RWPE1 (cell line): ENCODE measurements around the gene ZFYVE27.
A peak's percentile ranks its signal among the peaks of the same experiment; 100 is the strongest.

ENCODE experiments used
- CTCF ChIA-PET: fragments of 350-600 bp; sonication (Branson Sonifier 250); formaldehyde crosslinking; extraction: SDS; loops from one replicate; lab custom pipeline; 2021; lab: Yijun Ruan, JAX
- POLR2A ChIA-PET: fragments of 400-600 bp; formaldehyde crosslinking; extraction: SDS; loops from one replicate; lab custom pipeline; 2020; ENCODE audit warnings: antibody characterized with exemption; ENCODE audit not compliant: low non-redundant PET; lab: Yijun Ruan, JAX
- DNase-seq: peaks from one replicate; pipeline ENCODE4 v3.0.0; 2012; ENCODE audit warnings: low spot score
- H3K27ac ChIP-seq: fragments of 450-650 bp; 2 replicates; pipeline ENCODE4 v1.5.1; 2017
- CTCF ChIP-seq: fragments of 450-650 bp; conservative IDR thresholded peaks from 2 replicates; pipeline ENCODE4 v1.5.1; 2017; ENCODE audit warnings: low read depth, mild to moderate bottlenecking

Gene ZFYVE27

GRCh38 chr10:97708167-97708566 is 28.8 kb upstream of the ZFYVE27 start:
- H3K27ac ChIP-seq, result no peak overlapping the region
- TF ChIP-seq CTCF, result no peak
- no peak for DNase-seq
- CTCF ChIA-PET, result interaction anchor here (0.6 to 6.2 kb wide), 4 partner anchors 14 to 25 kb away, joined by 3 to 122 read pairs (median 3); partner anchors contain the start of genes AVPI1 and ZFYVE27
- POLR2A ChIA-PET, result interaction anchor here (1.7 kb wide), 1 partner anchor 21 kb away, joined by 5 read pairs; the partner anchor contains the start of gene AVPI1

- DNase-seq, result no peak
- ChIA-PET POLR2A (interaction anchor here (0.6 to 1.7 kb wide), 3 partner anchors 9 to 22 kb away, joined by 3 to 5 read pairs (median 4); partner anchors contain the start of gene AVPI1), CTCF (interaction anchor here (0.5 to 6.2 kb wide), 21 partner anchors 8 to 394 kb away, joined by 3 to 122 read pairs (median 4); partner anchors contain the start of genes AVPI1 and ZFYVE27)
- no peak overlapping the region; the same call in 1 of the 2 replicates for H3K27ac ChIP-seq
- TF ChIP-seq CTCF, result peak; percentile 78
These were observed 27.7 kb upstream of the ZFYVE27 start for GRCh38 chr10:97708976-97709946.

- ChIA-PET CTCF (interaction anchor here (0.5 to 6.2 kb wide), 4 partner anchors 10 to 36 kb away, joined by 3 to 122 read pairs (median 4); partner anchors contain the start of gene ZFYVE27), POLR2A (interaction anchor here (0.8 kb wide), 1 partner anchor 22 kb away, joined by 3 read pairs; no protein-coding TSS in a partner anchor)
- H3K27ac ChIP-seq, result peak overlapping the region; percentile 99
- no peak for DNase-seq
- no peak for TF ChIP-seq CTCF
These were observed 25.0 kb upstream of the ZFYVE27 start for GRCh38 chr10:97711640-97712572.

GRCh38 chr10:97713339-97713825 is 23.5 kb upstream of the ZFYVE27 start, which contains the start of gene MARVELD1:
MARVELD1 (plus strand) TSS chr10:97713730; CDS start chr10:97713877, 147 bp downstream.
- CTCF ChIA-PET, result interaction anchor here (0.6 to 6.2 kb wide), 5 partner anchors 10 to 30 kb away, joined by 3 to 122 read pairs (median 6); partner anchors contain the start of gene ZFYVE27
- POLR2A ChIA-PET, result interaction anchor here (0.6 to 2.4 kb wide), 7 partner anchors 11 to 30 kb away, joined by 3 to 15 read pairs (median 6); partner anchors contain the start of genes AVPI1 and ZFYVE27
- peak within 1 kb of the TSS; percentile 99 for H3K27ac ChIP-seq
- TF ChIP-seq CTCF, result no peak
- peak; percentile 83 for DNase-seq

GRCh38 chr10:97713826-97714400 is 23.0 kb upstream of the ZFYVE27 start:
- TF ChIP-seq CTCF, result peak; percentile 13; the same call in 1 of the 2 replicates
- peak; percentile 67 for DNase-seq
- H3K27ac ChIP-seq, result peak overlapping the region; percentile 99
- POLR2A ChIA-PET, result interaction anchor here (0.6 to 2.4 kb wide), 6 partner anchors 13 to 30 kb away, joined by 6 to 15 read pairs (median 6); partner anchors contain the start of genes AVPI1 and ZFYVE27
- CTCF ChIA-PET, result interaction anchor here (1.1 to 1.9 kb wide), 3 partner anchors 9 to 30 kb away, joined by 3 to 8 read pairs (median 6); no protein-coding TSS in a partner anchor
